HPDE6-E6E7 (cell line): ENCODE measurements around the gene HMGXB3.

Source experiments
- DNase-seq: peaks from one replicate; pipeline ENCODE4 v3.0.0; 2011; ENCODE audit warnings: missing footprints; ENCODE audit errors: extremely low spot score

Gene HMGXB3

DNA sequence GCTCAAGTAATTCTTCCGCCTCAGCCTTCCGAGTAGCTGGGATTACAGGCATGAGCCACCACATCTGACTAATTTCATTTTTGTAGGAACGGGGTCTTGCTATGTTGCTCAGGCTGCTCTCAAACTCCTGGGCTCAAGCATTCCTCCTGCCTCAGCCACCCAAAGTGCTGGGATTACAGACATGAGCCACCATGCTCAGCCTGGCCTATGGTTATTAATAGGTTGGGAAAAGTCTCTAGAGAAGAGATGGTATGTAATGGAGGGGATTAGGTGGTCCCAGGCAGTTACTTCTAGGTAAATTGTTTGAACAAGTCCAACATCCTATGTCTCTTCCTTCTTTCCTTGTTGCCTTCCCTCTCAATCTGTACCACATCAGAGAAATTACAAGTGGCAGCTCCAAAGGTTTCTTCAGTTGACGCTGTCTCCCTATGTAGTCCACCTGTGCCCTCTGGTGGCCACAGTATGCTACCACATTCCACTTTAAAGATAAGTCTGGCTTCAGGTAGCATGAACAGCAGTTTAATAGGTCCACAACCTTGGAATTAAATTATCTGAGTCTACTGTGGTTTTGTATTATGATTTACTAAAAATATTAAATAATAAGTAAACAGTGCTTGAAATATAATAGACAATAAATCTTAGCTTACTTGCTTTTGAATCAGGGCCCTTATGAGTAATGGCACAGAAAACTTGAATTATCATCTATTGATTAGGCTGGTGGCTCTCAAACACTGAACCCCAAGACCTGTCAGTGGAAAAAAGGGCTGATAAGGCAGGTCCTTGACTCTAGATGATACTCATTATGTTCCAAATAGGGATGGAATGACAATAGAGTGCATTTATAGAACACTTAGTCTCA, 9.8 kb upstream of the HMGXB3 start:
- DNase-seq = peak; percentile 63

DNA sequence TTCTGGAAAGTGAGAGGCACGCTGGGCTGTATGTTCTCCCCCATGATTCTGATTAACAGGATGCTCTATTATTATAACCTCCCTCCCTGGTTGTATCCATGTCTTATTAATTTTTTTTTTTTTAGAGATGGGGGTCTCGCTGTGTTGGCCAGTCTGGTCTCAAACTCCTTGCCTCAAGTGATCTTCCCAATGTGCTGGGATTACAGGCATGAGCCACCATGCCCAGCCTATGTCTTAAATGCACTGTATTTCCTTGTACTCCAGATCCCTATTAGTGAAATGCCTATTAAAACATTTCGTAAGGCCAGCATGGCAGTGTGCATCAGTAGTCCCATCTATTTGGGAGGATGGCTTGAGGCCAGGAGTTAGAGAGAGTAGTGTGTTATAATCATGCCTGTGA, 7.1 kb upstream of the HMGXB3 start:
- DNase-seq = no peak

GRCh38 chr5:149995385-149996204, 4.9 kb upstream of the HMGXB3 start:
- DNase-seq = no peak

GRCh38 chr5:149996205-149996890, 4.2 kb upstream of the HMGXB3 start:
- no peak for DNase-seq

DNA sequence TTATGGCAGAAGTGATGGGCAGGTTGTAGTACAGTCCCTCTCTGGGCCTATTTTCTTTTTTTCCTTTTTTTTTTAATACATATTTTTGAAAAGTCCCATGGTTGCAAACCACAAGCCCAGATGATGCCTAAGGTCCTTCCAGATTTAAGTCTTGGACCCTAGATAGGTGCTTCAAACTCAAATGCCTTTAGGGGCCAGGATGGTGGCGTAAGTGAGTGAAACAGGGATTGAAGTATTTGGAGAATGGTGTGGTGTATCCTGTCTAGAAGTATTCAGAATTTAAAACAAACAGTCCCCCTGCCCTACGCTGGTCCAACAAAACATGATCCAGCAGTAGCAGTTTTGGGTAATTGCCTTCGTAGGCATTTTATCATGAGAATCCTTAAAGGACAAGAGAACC, 2.3 kb upstream of the HMGXB3 start:
- DNase-seq = no peak

DNA sequence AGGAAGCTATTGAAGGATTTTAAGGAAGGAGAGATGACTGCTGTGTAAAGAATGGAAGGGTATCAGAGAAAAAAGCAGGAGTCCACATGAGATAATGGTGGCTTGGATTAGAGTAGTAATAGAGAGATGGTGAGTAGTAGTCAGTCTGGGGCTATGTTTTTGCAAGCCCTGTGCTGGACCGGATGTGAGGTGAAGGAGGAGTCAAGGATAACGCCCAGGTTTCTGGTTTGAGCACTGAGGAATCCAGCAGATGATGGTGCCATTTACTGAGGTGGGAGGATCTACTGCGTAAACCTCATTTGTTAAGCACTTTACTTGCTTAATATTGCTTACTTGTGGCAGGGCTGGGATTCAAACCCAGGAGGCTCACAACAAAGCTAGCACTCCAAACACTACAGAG, 1.2 kb upstream of the HMGXB3 start:
- DNase-seq = no peak

DNA sequence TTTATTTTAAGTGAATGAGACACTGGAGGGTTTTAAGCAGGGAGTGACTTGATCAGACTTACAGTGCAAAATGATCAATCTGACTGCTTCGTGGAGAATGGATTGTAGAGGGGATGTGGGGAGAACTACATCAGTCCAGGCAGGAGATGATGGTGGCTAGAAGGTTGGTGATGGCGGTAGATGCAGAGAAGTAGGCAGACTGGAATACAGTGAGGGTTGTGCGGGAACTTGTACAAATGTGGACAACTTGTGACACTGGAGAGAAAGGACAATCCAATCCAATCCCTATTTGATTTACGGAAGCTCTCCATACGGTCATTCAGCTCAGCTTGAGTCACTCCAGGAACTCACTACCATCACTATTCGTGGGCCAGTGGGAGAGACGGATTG, 678 bp upstream of the HMGXB3 start:
- peak; percentile 66 for DNase-seq

GRCh38 chr5:150000990-150001659, 586 bp downstream of the HMGXB3 start:
- DNase-seq = peak; percentile 33

GRCh38 chr5:150001660-150002486, 1.3 kb downstream of the HMGXB3 start:
- peak; percentile 74 for DNase-seq

DNA sequence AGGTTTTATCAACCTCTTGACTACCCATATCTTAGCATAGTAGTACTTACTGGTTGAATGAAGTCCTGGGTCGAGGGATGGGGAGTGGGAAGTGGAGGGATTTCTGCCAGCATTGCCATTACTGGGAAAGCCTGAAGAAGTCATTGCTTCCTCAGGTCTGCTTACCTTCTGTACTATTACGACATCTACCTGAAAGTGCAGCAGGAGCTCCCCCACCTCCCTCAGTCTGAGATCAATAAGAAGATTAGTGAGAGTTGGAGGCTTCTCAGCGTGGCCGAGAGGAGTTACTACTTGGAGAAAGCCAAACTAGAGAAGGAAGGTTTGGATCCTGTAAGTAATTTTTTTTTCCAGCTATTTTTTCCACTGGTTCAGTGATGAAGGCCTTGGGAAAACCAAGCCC, 5.8 kb downstream of the HMGXB3 start:
- no peak for DNase-seq

DNA sequence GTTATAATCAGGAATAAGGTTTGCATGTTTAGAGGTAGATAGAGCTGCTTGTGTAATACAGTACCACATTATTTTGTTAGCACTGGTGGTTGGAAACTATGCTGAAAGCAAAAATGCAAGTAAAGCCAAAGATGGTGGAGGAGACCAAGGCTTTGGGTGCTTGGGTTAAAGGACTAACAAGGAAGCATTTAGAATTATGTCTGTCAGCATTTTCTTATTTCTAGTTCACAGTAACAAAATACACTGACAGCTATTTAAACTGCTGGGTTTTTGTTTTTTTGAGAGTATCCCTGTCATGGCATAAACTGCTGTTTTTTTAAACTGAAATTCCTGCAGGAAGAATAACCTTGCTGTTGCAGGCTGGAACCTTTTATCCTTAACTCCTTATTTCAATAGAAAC, 6.5 kb downstream of the HMGXB3 start:
- DNase-seq = no peak

GRCh38 chr5:150009671-150010387, 9.3 kb downstream of the HMGXB3 start:
- no peak for DNase-seq

DNA sequence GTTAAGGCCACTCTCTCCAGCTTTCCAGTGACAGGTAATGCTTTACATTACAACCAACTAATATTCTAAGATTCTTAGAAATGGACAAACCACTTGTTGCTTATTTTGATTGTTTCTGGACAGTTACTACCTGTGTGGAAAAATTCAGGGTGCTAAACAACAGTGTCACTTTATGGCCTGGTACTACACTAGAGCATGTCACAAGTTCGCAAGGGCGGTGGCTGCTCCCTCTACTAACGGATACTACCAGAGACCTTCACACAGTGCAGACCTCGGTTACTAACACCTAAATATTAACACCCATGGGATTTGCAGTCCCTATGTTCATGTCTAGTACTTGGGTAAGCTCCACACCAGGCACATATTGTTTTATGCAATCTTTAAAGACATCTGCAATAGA, 13.4 kb downstream of the HMGXB3 start:
- DNase-seq = no peak

DNA sequence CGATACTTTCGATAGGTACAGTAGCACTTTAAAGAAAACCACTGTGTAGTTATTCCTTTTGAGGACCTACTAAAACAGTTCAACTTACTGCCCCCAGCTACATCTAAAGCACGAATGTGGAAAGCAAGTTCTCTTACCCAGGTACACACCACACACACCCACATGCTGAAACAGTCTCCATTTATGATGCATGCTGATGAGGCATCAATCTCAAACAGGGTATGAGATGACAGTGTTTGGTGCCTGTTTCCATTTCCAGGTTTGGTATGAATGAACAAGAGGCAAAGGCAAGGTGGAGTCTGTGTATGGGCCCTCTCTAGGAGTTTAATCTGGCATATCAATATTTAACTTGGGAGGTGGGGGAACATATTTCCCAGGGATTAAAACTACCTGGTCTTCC, 13.9 kb downstream of the HMGXB3 start:
- DNase-seq = no peak

DNA sequence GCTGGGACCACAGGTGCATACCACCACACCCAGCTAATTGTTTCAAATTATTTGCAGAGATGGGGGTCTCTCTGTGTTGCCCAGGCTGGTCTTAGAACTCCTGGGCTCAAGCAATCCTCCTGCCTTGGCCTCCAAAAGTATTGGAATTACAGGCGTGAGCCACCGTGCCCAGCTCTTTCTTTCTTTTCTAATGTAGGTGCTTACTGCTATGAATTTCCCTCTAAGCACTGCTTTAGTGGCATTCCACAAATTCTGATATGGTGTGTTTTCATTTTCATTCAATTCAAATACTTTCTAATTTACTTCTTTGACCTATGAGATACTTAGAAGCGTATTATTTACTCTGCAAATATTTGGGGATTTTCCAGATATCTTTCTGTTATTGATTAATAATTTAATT, 14.9 kb downstream of the HMGXB3 start:
- no peak for DNase-seq

- DNase-seq = no peak
These were observed 16.0 kb downstream of the HMGXB3 start for GRCh38 chr5:150016537-150016936.

DNA sequence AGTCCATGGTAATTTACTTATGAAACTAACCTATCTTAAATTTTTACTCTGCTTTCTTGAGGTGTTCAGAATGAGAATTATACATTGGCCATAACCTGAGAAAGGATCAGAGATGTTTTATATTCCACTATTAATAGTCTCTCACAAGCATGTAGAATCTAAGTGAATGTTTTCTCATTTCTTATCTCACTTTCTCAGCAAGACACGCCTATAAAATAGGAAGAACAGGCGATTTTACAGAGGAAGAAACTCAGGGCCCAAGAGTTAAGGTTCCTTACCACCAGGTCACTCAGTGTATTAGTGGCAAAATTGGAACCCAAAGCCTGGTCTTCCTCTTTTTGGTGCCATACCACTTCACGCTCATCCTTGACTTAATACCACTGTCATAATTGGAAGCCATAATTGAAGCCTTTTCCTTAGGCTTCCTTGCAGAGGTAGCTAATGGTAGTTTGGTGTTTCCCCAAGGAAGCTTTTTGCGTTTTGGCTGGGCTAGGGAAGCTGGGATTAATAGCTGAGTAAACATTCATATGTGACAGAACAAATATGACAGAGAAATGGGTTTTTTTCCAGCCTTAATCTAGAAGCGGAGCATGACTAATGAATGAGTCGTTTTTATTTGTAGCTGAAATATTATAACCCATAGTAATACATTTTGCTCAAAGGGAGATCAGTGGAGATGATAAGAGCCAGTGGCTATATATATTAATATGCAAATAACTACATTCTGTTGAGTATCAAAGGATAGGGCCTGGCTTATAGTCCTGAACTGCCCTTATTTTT, 16.9 kb downstream of the HMGXB3 start:
- DNase-seq = peak; percentile 41

DNA sequence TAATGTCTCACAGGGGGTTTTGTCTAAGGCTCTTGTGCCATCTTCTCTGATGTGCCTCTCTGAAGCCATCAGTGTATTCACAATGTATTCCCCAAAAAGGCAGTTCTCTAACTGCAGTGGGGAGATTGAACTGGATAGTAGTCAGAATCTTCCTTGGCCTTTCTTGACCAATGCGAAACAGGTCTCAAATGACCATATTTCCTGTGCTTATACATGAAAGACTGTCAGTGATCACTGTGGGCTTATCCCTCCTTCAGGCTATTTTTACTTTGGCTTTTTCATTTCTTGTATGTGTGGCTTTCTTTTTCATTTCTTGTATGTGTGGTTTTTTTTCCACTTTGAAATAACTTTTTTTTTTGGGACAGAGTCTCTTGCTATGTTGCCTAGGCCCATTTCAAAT, 19.7 kb downstream of the HMGXB3 start:
- DNase-seq = no peak

DNA sequence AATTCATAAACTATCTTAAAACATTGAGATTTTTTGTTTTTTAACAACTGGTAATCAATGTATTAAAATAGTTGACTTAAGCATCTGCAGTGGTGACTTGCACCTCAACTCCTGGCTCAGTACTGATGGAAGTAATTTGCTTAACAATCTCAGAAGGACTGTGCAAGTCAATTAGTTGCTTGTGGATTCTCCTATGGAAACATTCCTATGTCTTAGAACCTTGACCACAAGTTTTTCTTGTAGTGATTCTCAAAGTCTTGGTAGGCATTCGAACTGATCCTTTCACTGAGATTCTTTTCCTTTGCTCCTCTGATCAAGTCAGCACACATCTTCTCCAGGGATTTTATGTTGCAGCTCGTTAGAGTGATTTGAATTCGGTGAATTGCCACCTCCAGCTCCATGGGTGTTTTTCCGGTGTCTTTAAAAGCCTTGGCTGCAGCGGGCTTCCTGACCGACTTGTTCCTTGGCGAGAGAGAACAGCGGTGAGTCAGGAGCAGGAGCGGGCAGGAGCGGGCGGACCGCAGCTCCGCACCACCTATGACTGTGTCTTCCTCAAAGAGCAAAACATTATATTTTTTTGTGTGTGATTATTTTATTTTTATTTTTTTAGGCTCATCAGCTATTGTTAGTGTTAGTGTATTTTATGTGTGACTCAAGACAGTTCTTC, 21.1 kb downstream of the HMGXB3 start:
- DNase-seq = peak; percentile 77
